Hepatic stellate cell (primary cell): ENCODE data around the gene CPT1C.

Experiments used
- DNase-seq: peaks from one replicate; pipeline ENCODE4 v3.0.0; 2011; ENCODE audit warnings: low spot score

The CPT1C gene

DNA sequence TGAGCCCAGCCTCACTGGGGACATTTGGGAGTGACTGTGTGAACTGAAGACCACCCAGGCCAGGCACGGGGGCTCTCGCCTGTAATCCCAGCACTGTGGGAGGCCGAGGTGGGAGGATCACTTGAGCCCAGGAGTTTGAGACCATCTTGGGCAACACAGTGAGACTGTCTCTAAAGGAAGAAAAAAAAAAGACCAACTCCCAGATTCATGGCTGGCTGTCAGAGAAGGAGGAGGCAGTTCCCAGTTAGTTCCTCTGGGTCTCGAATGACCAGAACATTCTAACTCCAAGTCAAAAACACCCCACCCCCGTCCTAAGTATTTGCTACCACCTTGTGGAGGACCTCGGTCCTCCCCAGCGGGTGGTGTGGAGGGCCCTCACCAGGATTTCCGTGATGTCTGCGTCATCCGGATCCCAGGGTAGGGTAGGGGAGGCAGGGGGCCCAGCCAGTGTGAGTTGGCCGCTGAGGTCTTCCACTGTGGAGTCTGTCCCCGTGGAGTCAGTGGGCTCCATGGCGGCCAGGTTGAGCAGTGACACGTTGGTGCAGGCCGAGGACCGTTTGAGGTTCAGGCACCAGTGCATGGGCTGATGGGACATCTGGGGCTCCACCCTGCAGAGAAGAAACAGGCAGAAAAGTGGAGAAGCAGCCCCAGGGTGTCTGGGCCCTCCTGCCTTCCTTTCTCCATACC is 70.9 kb downstream of the CPT1C start:
- DNase-seq: no peak

DNA sequence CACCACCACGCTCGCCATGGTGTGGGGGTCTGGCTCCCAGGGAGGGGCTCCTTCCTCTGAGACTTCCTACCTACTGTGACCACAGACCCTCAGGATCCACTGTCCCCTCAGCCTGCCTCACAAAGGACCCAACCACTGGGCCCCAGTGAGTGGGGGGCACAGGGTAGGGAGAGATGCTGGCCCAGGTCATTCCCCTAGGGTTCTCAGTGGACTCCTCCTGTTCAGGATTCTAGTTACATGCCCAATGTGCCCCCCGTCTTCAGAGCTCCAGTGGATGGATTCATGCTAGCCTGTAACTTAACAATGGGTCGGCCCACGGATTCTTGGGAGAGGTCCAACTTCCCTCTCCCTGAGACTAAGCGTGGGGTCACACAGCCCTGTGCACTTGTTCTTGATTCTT is 72.3 kb downstream of the CPT1C start, which contains the start of gene TSKS:
Gene TSKS, minus strand, starts transcription at position 77 of the 400 bp plus-strand sequence. Its CDS starts 59 bp downstream, at position 18.
- DNase-seq: no peak
